Sigmoid colon (tissue), 4 donors: ENCODE results near the gene ADAMTS17.

Experiments used
- EP300 ChIP-seq, 4 donors: sonication (generic); formaldehyde crosslinking; IDR thresholded peaks; one replicate each; pipeline ENCODE4 v1.6.1; 2017; ENCODE audit warnings: antibody characterized with exemption in 4 of 4
- POLR2A ChIP-seq, 2 donors: fragments of 450-650 bp; IDR thresholded peaks; one replicate each; pipeline ENCODE4 v1.6.1; 2016; ENCODE audit warnings: antibody characterized with exemption in 2 of 2, mild to moderate bottlenecking in 2 of 2, moderate library complexity in 2 of 2
- TF ChIP-seq, protein P1 (sequence below), 4 experiments: fragments of 450-650 bp in 3 of 4; fragments of 200-600 bp in 1 of 4; IDR thresholded peaks; one replicate each; pipeline ENCODE4 v1.5.1; 2016 to 2019; ENCODE audit warnings: antibody characterized with exemption in 4 of 4, mild to moderate bottlenecking in 3 of 4, moderate library complexity in 2 of 4

DNA sequence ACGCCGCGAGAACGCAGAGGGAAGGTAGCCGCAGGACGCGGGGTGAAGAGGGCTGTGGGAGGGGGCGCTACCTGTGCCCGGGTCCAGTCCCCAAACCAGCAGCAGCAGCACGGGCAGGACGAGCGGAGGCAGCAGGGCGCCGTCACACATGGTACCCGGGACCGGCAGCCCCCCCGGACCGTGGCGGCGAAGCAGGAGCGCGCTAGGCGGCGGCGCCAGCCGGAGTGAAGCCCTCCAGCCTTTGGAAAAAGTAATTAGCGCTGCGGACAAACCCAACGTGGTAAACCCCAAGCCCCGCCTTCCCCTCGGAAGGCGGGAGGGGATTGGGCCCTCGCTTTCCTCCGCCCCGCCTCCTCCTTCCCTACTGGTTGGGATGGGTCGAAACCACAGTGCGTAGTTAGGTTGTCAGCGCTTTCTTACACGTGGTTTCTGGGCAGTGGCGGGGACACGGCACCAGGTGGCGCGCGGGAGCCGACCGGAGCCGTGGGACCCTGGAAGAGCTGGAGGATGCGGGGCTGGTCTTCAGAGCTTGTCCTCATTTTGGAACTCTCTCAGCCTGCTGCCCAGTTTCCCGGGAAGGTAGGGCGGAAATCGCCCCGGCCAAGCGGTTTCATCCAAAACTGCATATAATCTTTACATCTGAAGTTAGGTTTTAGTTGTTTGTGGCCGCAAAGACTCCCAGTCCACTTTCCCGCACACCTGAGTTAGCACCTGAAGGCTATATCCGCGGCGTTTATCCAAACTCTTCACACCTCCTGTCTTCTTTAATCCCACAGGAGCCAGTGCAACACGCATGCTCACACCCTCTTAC lies at the start of gene ADAMTS17:
- TF ChIP-seq, protein P1, sequence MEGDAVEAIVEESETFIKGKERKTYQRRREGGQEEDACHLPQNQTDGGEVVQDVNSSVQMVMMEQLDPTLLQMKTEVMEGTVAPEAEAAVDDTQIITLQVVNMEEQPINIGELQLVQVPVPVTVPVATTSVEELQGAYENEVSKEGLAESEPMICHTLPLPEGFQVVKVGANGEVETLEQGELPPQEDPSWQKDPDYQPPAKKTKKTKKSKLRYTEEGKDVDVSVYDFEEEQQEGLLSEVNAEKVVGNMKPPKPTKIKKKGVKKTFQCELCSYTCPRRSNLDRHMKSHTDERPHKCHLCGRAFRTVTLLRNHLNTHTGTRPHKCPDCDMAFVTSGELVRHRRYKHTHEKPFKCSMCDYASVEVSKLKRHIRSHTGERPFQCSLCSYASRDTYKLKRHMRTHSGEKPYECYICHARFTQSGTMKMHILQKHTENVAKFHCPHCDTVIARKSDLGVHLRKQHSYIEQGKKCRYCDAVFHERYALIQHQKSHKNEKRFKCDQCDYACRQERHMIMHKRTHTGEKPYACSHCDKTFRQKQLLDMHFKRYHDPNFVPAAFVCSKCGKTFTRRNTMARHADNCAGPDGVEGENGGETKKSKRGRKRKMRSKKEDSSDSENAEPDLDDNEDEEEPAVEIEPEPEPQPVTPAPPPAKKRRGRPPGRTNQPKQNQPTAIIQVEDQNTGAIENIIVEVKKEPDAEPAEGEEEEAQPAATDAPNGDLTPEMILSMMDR (IDR thresholded peaks at IDR 0.05), result peak; percentile 88 to 94 (median 92)
- TF ChIP-seq EP300 (IDR thresholded peaks at IDR 0.05), result no peak
- TF ChIP-seq POLR2A (IDR thresholded peaks at IDR 0.05), result peak; percentile 33 to 73
